IMR-90 (cell line): ENCODE results near the gene HHLA2.

Experiments
- BHLHE40 ChIP-seq: fragments of 150-350 bp; IDR thresholded peaks from 2 replicates; pipeline ENCODE4 v1.6.1; 2016; ENCODE audit warnings: mild to moderate bottlenecking, low read depth, low read length
- CEBPB ChIP-seq: IDR thresholded peaks from 2 replicates; pipeline ENCODE4 v1.6.1; 2012; ENCODE audit warnings: low read depth, low read length, improper control_type of control experiment
- CHD1 ChIP-seq: IDR thresholded peaks from 2 replicates; pipeline ENCODE4 v1.6.1; 2012; ENCODE audit warnings: low read depth, low read length, improper control_type of control experiment
- MAFK ChIP-seq: IDR thresholded peaks from 2 replicates; pipeline ENCODE4 v1.6.1; 2012; ENCODE audit warnings: low read depth, low read length, improper control_type of control experiment
- MAZ ChIP-seq: IDR thresholded peaks from 2 replicates; pipeline ENCODE4 v1.6.1; 2012; ENCODE audit warnings: low read depth, mild to moderate bottlenecking, low read length, improper control_type of control experiment, moderate library complexity, borderline replicate concordance
- NFE2L2 ChIP-seq: fragments of 150-350 bp; IDR thresholded peaks from 2 replicates; pipeline ENCODE4 v1.6.1; 2016; ENCODE audit warnings: low read depth, mild to moderate bottlenecking, low read length
- POLR2A ChIP-seq: IDR thresholded peaks from 2 replicates; pipeline ENCODE4 v1.6.1; 2012; ENCODE audit warnings: mild to moderate bottlenecking, low read depth, low read length
- RAD21 ChIP-seq: IDR thresholded peaks from 2 replicates; pipeline ENCODE4 v1.6.1; 2012; ENCODE audit warnings: low read length, improper control_type of control experiment
- RCOR1 ChIP-seq: IDR thresholded peaks from 2 replicates; pipeline ENCODE4 v1.6.1; 2012; ENCODE audit warnings: mild to moderate bottlenecking, low read length, improper control_type of control experiment; ENCODE audit not compliant: insufficient replicate concordance
- RFX5 ChIP-seq: IDR thresholded peaks from 2 replicates; pipeline ENCODE4 v1.8.0; 2012; ENCODE audit warnings: low read depth, mild to moderate bottlenecking, low read length, moderate library complexity
- SMC3 ChIP-seq: fragments of 150-350 bp; IDR thresholded peaks from 2 replicates; pipeline ENCODE4 v1.6.1; 2016; ENCODE audit warnings: low read depth, mild to moderate bottlenecking, antibody characterized with exemption, low read length, moderate library complexity
- TF ChIP-seq, protein P1 (sequence below): conservative IDR thresholded peaks from 2 replicates; pipeline ENCODE4 v1.5.1; 2012; ENCODE audit warnings: mild to moderate bottlenecking, low read depth, low read length, improper control_type of control experiment
- TF ChIP-seq, protein P2 (sequence below): fragments of 150-350 bp; IDR thresholded peaks from 2 replicates; pipeline ENCODE4 v1.6.1; 2017; ENCODE audit warnings: mild to moderate bottlenecking, antibody characterized with exemption, low read length, low read depth

DNA sequence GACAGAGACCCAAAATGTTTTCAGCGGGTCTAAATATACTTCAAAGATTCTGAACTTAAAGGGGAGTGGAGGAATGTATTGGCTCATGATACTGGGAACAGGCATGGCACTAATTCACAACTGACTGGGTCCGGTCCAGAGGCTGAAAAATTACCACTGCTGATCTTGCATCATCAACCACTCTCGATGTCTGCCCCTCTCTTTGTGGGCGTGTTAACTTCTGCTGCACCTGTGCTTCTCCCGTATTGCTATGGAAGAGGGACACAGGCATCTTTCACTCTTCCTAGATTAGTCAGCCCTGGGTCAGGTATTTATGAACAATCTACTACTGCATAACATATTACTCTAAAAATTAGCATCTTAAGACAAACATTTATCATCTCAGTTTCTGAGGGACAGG is 33.2 kb downstream of the HHLA2 start:
- TF ChIP-seq POLR2A = no peak
- TF ChIP-seq, protein P1, sequence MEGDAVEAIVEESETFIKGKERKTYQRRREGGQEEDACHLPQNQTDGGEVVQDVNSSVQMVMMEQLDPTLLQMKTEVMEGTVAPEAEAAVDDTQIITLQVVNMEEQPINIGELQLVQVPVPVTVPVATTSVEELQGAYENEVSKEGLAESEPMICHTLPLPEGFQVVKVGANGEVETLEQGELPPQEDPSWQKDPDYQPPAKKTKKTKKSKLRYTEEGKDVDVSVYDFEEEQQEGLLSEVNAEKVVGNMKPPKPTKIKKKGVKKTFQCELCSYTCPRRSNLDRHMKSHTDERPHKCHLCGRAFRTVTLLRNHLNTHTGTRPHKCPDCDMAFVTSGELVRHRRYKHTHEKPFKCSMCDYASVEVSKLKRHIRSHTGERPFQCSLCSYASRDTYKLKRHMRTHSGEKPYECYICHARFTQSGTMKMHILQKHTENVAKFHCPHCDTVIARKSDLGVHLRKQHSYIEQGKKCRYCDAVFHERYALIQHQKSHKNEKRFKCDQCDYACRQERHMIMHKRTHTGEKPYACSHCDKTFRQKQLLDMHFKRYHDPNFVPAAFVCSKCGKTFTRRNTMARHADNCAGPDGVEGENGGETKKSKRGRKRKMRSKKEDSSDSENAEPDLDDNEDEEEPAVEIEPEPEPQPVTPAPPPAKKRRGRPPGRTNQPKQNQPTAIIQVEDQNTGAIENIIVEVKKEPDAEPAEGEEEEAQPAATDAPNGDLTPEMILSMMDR = no peak
- no peak for TF ChIP-seq RFX5
- no peak for TF ChIP-seq RCOR1
- TF ChIP-seq SMC3 = no peak
- no peak for TF ChIP-seq RAD21
- no peak for TF ChIP-seq MAFK
- no peak for TF ChIP-seq NFE2L2
- TF ChIP-seq BHLHE40 = no peak
- no peak for TF ChIP-seq CEBPB
- TF ChIP-seq, protein P2, sequence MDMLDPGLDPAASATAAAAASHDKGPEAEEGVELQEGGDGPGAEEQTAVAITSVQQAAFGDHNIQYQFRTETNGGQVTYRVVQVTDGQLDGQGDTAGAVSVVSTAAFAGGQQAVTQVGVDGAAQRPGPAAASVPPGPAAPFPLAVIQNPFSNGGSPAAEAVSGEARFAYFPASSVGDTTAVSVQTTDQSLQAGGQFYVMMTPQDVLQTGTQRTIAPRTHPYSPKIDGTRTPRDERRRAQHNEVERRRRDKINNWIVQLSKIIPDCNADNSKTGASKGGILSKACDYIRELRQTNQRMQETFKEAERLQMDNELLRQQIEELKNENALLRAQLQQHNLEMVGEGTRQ = no peak
- TF ChIP-seq MAZ = no peak
- no peak for TF ChIP-seq CHD1
